Posterior vena cava (tissue), 2 donors: ENCODE data around the gene MYL4. TPM values are rescaled to one million over a fixed set of nuclear protein-coding genes. Genes with fewer than 3 reads are reported as not detected.
"Not testable (repeated sequence)": the region's sequence is repeated elsewhere in the genome, so short reads cannot be mapped to it uniquely, and the experiment has no call there.

Experiments used
- DNase-seq: peaks from one replicate; pipeline ENCODE4 v3.0.0-alpha.2; 2020; ENCODE audit warnings: low spot score
- intact Hi-C, 2 donors: fragments of 100-400 bp; cut with DNase I; formaldehyde crosslinking; loops; one replicate each; pipeline versions ENCODE4 v1.14.1 to v1.14.2; 2022 to 2023
- total RNA-seq, 2 donors: library from RNA; stranded (reverse); fragmentation: NEBNext Ultra II Directional; extraction: Animal tissue kit (Norgen Biotek cat#: 25700); gene quantifications; one replicate each; pipeline ENCODE4 v1.2.1, GENCODE V29; 2021
- donor health status: DM: yes; HTN: yes; CAD: no.
- donor health status: DM: yes; HTN: yes; CAD: no.

Gene MYL4
- total RNA-seq, 2 donors from 2014 or later: 2.0 to 2.8 TPM

- intact Hi-C loops, DNase-seq: not testable (repeated sequence)
Observed at GRCh38 chr17:47216821-47217220, 7.7 kb downstream of the MYL4 start.

GRCh38 chr17:47217279-47217678, 8.1 kb downstream of the MYL4 start:
- DNase-seq, intact Hi-C loops: not testable (repeated sequence)

GRCh38 chr17:47218896-47219430, 9.8 kb downstream of the MYL4 start:
- intact Hi-C loops: no loop called here
- no peak for DNase-seq

- intact Hi-C loops: loop anchor here in 1 of 2 donors (10.0 kb wide), 1 partner anchor 395 kb away; no protein-coding TSS in a partner anchor
Observed at GRCh38 chr17:47219621-47220475, 10.7 kb downstream of the MYL4 start.

GRCh38 chr17:47220531-47220999, 11.4 kb downstream of the MYL4 start:
- DNase-seq: no peak
- intact Hi-C loops: loop anchor here in 1 of 2 donors (10.0 kb wide), 1 partner anchor 394 kb away; no protein-coding TSS in a partner anchor

More at GRCh38 chr17:47219621-47220475, 10.7 kb downstream of the MYL4 start:
- no peak for DNase-seq

- intact Hi-C loops: loop anchor here in 1 of 2 donors (10.0 kb wide), 1 partner anchor 394 kb away; no protein-coding TSS in a partner anchor
Observed at GRCh38 chr17:47221154-47221553, 12.0 kb downstream of the MYL4 start.

GRCh38 chr17:47222047-47222446, 12.9 kb downstream of the MYL4 start:
- no peak for DNase-seq
- intact Hi-C loops: loop anchor here in 1 of 2 donors (10.0 kb wide), 1 partner anchor 393 kb away; no protein-coding TSS in a partner anchor

More at GRCh38 chr17:47221154-47221553, 12.0 kb downstream of the MYL4 start:
- no peak for DNase-seq

- intact Hi-C loops: loop anchor here in 1 of 2 donors (10.0 kb wide), 1 partner anchor 392 kb away; no protein-coding TSS in a partner anchor
- no peak for DNase-seq
Observed at GRCh38 chr17:47223007-47223406, 13.9 kb downstream of the MYL4 start.

- intact Hi-C loops: loop anchor here in 1 of 2 donors (10.0 kb wide), 1 partner anchor 391 kb away; no protein-coding TSS in a partner anchor
- no peak for DNase-seq
Observed at GRCh38 chr17:47223460-47223859, 14.3 kb downstream of the MYL4 start.

- intact Hi-C loops: loop anchor here in 1 of 2 donors (10.0 kb wide), 1 partner anchor 391 kb away; no protein-coding TSS in a partner anchor
- DNase-seq: not testable (repeated sequence)
Observed at GRCh38 chr17:47224077-47224476, 14.9 kb downstream of the MYL4 start.

GRCh38 chr17:47224966-47225365, 15.8 kb downstream of the MYL4 start:
- no peak for DNase-seq
- intact Hi-C loops: loop anchor here in 1 of 2 donors (5.0 to 10.0 kb wide), 2 partner anchors 38 to 390 kb away; partner anchors contain the start of gene CDC27

- intact Hi-C loops: loop anchor here in 1 of 2 donors (5.0 to 10.0 kb wide), 2 partner anchors 38 to 389 kb away; partner anchors contain the start of gene CDC27
- no peak for DNase-seq
Observed at GRCh38 chr17:47225436-47225858, 16.3 kb downstream of the MYL4 start.

GRCh38 chr17:47225911-47226688, 17.0 kb downstream of the MYL4 start:
- DNase-seq: no peak

GRCh38 chr17:47227862-47228261, 18.7 kb downstream of the MYL4 start:
- DNase-seq: no peak
- intact Hi-C loops: loop anchor here in 1 of 2 donors (5.0 to 10.0 kb wide), 2 partner anchors 41 to 387 kb away; partner anchors contain the start of gene CDC27

More at GRCh38 chr17:47225911-47226688, 17.0 kb downstream of the MYL4 start:
- intact Hi-C loops: loop anchor here in 1 of 2 donors (5.0 to 10.0 kb wide), 2 partner anchors 39 to 389 kb away; partner anchors contain the start of gene CDC27

- DNase-seq: peak; percentile 94
- intact Hi-C loops: loop anchor here (2.0 to 10.0 kb wide), 4 partner anchors 42 to 385 kb away; partner anchors contain the start of gene CDC27 (in 1 of the 2)
Observed at GRCh38 chr17:47229535-47230443, 20.6 kb downstream of the MYL4 start.

GRCh38 chr17:47230864-47231263, 21.7 kb downstream of the MYL4 start:
- DNase-seq: no peak
- intact Hi-C loops: loop anchor here (2.0 to 5.0 kb wide), 2 partner anchors 84 to 86 kb away; no protein-coding TSS in a partner anchor

GRCh38 chr17:47231334-47231733, 22.2 kb downstream of the MYL4 start:
- intact Hi-C loops: loop anchor here (2.0 to 5.0 kb wide), 2 partner anchors 83 to 86 kb away; no protein-coding TSS in a partner anchor

More at GRCh38 chr17:47231334-47231733, 22.2 kb downstream of the MYL4 start:
- no peak for DNase-seq
